ENCODE data around the gene ADAMTS4. TPM values are rescaled to one million over a fixed set of nuclear protein-coding genes. Genes with fewer than 3 reads are reported as not detected.

ADAMTS4 gene
- 10 to 100 TPM in 2 of 5 donors, 1 to 10 TPM in 2, under 1 TPM in 1; 0.89 to 20.6 (median 2.8) TPM for total RNA-seq
- polyA plus RNA-seq = 1 to 10 TPM; 1.1 to 4.2 (median 1.4) TPM
- long read RNA-seq, donor 1 = 0 reads
- long read RNA-seq, donor 2, full-length matches to known transcripts = 1 of 71 reads
- long read RNA-seq, donor 2, partial matches to known transcripts = 45 of 71 reads
- long read RNA-seq, donor 2, other reads (novel, unspliced or antisense) = 25 of 71 reads
- long read RNA-seq, donor 3 = 0 reads
- long read RNA-seq, donor 4, full-length matches to known transcripts = 1 of 1 reads
- long read RNA-seq, donor 4, partial matches to known transcripts = 0 of 1 reads
- long read RNA-seq, donor 4, other reads (novel, unspliced or antisense) = 0 of 1 reads
- long read RNA-seq, donor 5, full-length matches to known transcripts = 1 of 1 reads
- long read RNA-seq, donor 5, partial matches to known transcripts = 0 of 1 reads
- long read RNA-seq, donor 5, other reads (novel, unspliced or antisense) = 0 of 1 reads
- long read RNA-seq, donor 6 = 0 reads
- long read RNA-seq, donor 7 = 0 reads
- long read RNA-seq, donor 8 = 0 reads
- long read RNA-seq, donor 9, full-length matches to known transcripts = 1 of 143 reads
- long read RNA-seq, donor 9, partial matches to known transcripts = 119 of 143 reads
- long read RNA-seq, donor 9, other reads (novel, unspliced or antisense) = 23 of 143 reads
- long read RNA-seq, donor 10 = 0 reads

GRCh38 chr1:161198897-161199431, at the start of gene ADAMTS4:
Gene ADAMTS4, minus strand, starts transcription at chr1:161199054. Its CDS starts 427 bp downstream, at chr1:161198627.
- Histone ChIP-seq H3K27me3 (peaks cover 0 to 8% (median 0%) of the 10 kb centered on the region in 3 donors), H3K4me3 (peak within 1 kb of the TSS; percentile 33 to 56 (median 50)), H3K27ac (peak within 1 kb of the TSS; percentile 57 to 98 (median 96)), H3K4me1 (peaks cover 26 to 90% (median 71%) of the 10 kb centered on the region in 4 donors), H3K36me3 (peaks cover 0 to 17% (median 11%) of the 10 kb centered on the region in 4 donors), H3K9me3 (no peaks in the 10 kb centered on the region)
- DNase-seq = peak; percentile 43 to 92
- intact Hi-C loops (cut with DNase I; ENCODE audit: low total_unique reads) = no loop called here
- TF ChIP-seq POLR2A (IDR thresholded peaks at IDR 0.05) = peak in 1 of 4 donors; percentile 63
- peak in 2 of 3 donors; percentile 87 to 95 for TF ChIP-seq POLR2AphosphoS5 (IDR thresholded peaks at IDR 0.05)
- TF ChIP-seq CTCF (IDR thresholded peaks at IDR 0.05) = no peak
- TF ChIP-seq EP300 (IDR thresholded peaks at IDR 0.05) = no peak
- 55 to 67% (median 65%) methylated on average over 11 of the region's 11 CpGs for WGBS, 5 donors

GRCh38 chr1:161244888-161245287, 46.0 kb upstream of the ADAMTS4 start:
- Histone ChIP-seq H3K4me1 (peaks cover 0 to 6% (median 0%) of the 10 kb centered on the region in 4 donors), H3K36me3 (no peaks in the 10 kb centered on the region), H3K27ac (peak overlapping the region in 3 of 5 donors; percentile 4 to 31 (median 7)), H3K4me3 (no peak overlapping the region), H3K9me3 (no peaks in the 10 kb centered on the region), H3K27me3 (no peaks in the 10 kb centered on the region)
- intact Hi-C loops (cut with DNase I; ENCODE audit: low total_unique reads) = no loop called here
- peak; percentile 58 to 81 for DNase-seq
- WGBS, 5 donors = 29 to 61% (median 42%) methylated on average over 4 of the region's 4 CpGs
- TF ChIP-seq POLR2AphosphoS5 (IDR thresholded peaks at IDR 0.05) = peak in 1 of 3 donors; percentile 70
- no peak for TF ChIP-seq EP300 (IDR thresholded peaks at IDR 0.05)
- TF ChIP-seq CTCF (IDR thresholded peaks at IDR 0.05) = no peak
- no peak for TF ChIP-seq POLR2A (IDR thresholded peaks at IDR 0.05)

DNA sequence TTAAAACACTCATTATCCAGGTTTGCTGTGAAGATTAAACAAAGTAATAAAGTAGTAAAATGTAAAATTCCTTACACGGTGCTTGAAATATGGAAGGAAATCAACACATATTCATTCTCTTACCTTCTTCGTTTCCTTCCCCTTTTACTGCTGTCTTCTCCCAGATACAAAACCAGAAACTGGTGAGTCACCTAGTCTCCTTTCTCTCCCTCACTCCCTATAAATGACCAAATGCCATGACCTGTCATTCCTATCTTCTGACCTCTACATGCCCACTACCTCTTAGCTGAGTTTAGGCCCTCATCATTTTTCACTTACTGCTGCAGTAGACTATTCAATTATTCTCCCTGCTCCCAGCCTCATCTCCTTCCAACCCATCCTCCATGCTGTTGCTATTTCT, 43.5 kb upstream of the ADAMTS4 start:
- no peak for DNase-seq
- H3K27me3 ChIP-seq = peaks cover 0 to 5% (median 0%) of the 10 kb centered on the region in 3 donors
- peaks cover 0 to 6% (median 0%) of the 10 kb centered on the region in 4 donors for H3K4me1 ChIP-seq
- H3K27ac ChIP-seq = no peak overlapping the region
- TF ChIP-seq POLR2A (IDR thresholded peaks at IDR 0.05) = no peak
- intact Hi-C loops (cut with DNase I; ENCODE audit: low total_unique reads) = no loop called here
- H3K36me3 ChIP-seq = no peaks in the 10 kb centered on the region
- no peaks in the 10 kb centered on the region for H3K9me3 ChIP-seq
- WGBS, 5 donors = 77 to 82% (median 78%) methylated on average over 2 of the region's 2 CpGs
- no peak overlapping the region for H3K4me3 ChIP-seq

GRCh38 chr1:161241682-161242081, 42.8 kb upstream of the ADAMTS4 start:
- no peak overlapping the region for H3K4me3 ChIP-seq
- DNase-seq = no peak
- 75 to 85% (median 80%) methylated on average over 3 of the region's 3 CpGs for WGBS, 5 donors
- TF ChIP-seq EP300 (IDR thresholded peaks at IDR 0.05) (no peak), CTCF (IDR thresholded peaks at IDR 0.05) (no peak), POLR2AphosphoS5 (IDR thresholded peaks at IDR 0.05) (no peak), POLR2A (IDR thresholded peaks at IDR 0.05) (no peak)
- H3K27ac ChIP-seq = no peak overlapping the region
- no peaks in the 10 kb centered on the region for H3K36me3 ChIP-seq
- H3K4me1 ChIP-seq = peaks cover 0 to 6% (median 0%) of the 10 kb centered on the region in 4 donors
- intact Hi-C loops (cut with DNase I; ENCODE audit: low total_unique reads) = no loop called here
- H3K27me3 ChIP-seq = peaks cover 0 to 6% (median 0%) of the 10 kb centered on the region in 3 donors
- H3K9me3 ChIP-seq = no peaks in the 10 kb centered on the region
